ENCODE measurements around the gene RAPGEF3. TPM values are rescaled to one million over a fixed set of nuclear protein-coding genes. Genes with fewer than 3 reads are reported as not detected.

Gene RAPGEF3
- total RNA-seq, 1 experiment from 2014 or later, result 8.2 TPM

DNA sequence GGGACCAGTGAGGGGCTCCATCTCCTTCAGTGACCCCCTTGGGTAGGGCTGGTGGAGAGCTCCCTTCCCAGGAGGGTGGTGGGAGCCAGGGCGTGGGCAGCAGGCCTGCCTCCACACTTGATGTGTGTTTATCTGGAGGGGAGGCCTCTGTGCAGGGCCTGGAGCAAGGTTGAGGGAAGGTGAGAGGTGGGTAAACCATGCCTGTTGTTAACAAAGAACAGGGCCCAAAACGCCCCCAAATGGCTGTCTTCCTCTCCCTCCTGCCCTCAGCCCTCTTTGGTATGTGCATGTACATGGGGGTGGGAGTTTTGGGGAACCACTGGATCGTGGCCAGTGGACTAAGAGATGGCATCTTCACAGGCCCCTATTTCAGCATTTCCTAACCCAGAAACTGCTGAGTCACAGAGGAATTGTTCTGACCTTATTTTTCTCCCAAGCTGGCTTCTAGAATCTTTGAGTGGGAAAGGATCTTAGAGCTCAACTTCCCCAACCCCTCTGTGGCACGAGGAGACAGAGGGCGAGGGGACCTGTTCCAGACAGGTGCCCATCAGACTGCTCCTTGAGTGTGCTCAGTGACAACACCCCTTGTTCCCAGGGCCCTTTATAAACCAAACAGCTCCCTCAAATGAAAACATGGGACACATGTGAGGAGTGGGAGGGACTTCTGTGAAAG lies 17.9 kb upstream of the RAPGEF3 start:
- H3K4me1 Mint-ChIP-seq (ENCODE audit: low read depth, unreplicated experiment), result peaks cover 9% of the 10 kb centered on the region
- CTCF ChIA-PET, result interaction anchor here (5.0 kb wide), 1 partner anchor 34 kb away, joined by 21 read pairs; no protein-coding TSS in a partner anchor
- H3K36me3 Mint-ChIP-seq (ENCODE audit: insufficient read depth, unreplicated experiment), result peaks cover 29% of the 10 kb centered on the region
- TF ChIP-seq, protein P1, sequence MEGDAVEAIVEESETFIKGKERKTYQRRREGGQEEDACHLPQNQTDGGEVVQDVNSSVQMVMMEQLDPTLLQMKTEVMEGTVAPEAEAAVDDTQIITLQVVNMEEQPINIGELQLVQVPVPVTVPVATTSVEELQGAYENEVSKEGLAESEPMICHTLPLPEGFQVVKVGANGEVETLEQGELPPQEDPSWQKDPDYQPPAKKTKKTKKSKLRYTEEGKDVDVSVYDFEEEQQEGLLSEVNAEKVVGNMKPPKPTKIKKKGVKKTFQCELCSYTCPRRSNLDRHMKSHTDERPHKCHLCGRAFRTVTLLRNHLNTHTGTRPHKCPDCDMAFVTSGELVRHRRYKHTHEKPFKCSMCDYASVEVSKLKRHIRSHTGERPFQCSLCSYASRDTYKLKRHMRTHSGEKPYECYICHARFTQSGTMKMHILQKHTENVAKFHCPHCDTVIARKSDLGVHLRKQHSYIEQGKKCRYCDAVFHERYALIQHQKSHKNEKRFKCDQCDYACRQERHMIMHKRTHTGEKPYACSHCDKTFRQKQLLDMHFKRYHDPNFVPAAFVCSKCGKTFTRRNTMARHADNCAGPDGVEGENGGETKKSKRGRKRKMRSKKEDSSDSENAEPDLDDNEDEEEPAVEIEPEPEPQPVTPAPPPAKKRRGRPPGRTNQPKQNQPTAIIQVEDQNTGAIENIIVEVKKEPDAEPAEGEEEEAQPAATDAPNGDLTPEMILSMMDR (IDR thresholded peaks at IDR 0.05; ENCODE audit: unreplicated experiment), result no peak
- no peaks in the 10 kb centered on the region for H3K27me3 Mint-ChIP-seq (ENCODE audit: unreplicated experiment)
- H3K27ac Mint-ChIP-seq (ENCODE audit: unreplicated experiment), result no peak overlapping the region
- no peak overlapping the region for H3K4me3 Mint-ChIP-seq (ENCODE audit: low read depth, unreplicated experiment)
- BruUV-seq (replicated peaks), result no TSS peak
- intact Hi-C loops (cut with micrococcal nuclease; ENCODE audit: unreplicated experiment), result loop anchor here (5.0 kb wide), 1 partner anchor 61 kb away; no protein-coding TSS in a partner anchor
- H3K9me3 Mint-ChIP-seq (ENCODE audit: low read depth, unreplicated experiment), result no peaks in the 10 kb centered on the region
- DNase-seq, result no peak

DNA sequence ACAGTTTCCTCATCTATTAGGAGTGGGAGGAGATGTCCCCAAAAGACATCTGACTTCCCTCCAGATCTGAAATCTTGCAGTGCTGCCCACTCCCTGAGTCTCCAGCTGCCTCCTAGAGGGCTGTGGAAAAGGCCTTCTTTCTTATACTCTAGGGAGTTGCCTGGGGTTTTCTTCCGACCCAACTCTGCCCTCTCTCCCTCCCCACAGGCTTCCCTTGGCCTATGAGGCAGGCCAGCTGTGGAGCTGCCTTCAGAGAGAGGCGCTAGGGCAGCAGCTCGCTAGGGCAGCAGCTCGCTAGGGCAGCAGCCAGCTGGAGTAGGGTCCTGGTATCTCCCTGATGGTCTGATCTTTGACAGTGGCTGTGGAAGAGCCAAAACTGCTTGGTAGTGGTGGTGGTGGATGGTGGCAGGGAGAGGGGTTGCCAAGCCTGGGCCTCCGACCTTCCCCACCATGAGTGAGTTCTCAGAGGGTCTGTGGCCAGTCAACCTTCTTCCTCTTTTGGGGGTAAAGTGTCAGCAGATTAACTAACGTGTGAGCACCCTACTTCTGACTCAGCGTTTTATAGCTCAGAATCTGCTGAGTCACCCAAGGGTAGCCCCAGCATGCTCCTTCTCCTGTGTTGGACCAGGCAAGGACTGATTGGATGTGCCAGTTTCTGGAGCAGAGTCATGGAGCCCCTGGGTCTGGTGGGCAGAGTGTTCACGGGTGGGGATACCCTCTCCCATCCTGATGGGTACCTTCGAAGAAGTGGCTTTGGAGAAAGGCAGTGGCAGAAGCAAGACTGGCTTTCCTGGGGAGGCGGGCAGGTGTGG lies 16.6 kb upstream of the RAPGEF3 start:
- no peak for DNase-seq
- TF ChIP-seq, protein P1 (IDR thresholded peaks at IDR 0.05; ENCODE audit: unreplicated experiment), result no peak
- no peaks in the 10 kb centered on the region for H3K9me3 Mint-ChIP-seq (ENCODE audit: low read depth, unreplicated experiment)
- H3K4me3 Mint-ChIP-seq (ENCODE audit: low read depth, unreplicated experiment), result no peak overlapping the region
- CTCF ChIA-PET, result interaction anchor here (1.0 to 5.0 kb wide), 3 partner anchors 8 to 33 kb away, joined by 3 to 21 read pairs (median 4); partner anchors contain the start of gene RAPGEF3
- intact Hi-C loops (cut with micrococcal nuclease; ENCODE audit: unreplicated experiment), result loop anchor here (5.0 kb wide), 1 partner anchor 62 kb away; no protein-coding TSS in a partner anchor
- H3K36me3 Mint-ChIP-seq (ENCODE audit: insufficient read depth, unreplicated experiment), result peaks cover 27% of the 10 kb centered on the region
- H3K27me3 Mint-ChIP-seq (ENCODE audit: unreplicated experiment), result no peaks in the 10 kb centered on the region
- no TSS peak for BruUV-seq (replicated peaks)
- peaks cover 9% of the 10 kb centered on the region for H3K4me1 Mint-ChIP-seq (ENCODE audit: low read depth, unreplicated experiment)
- H3K27ac Mint-ChIP-seq (ENCODE audit: unreplicated experiment), result no peak overlapping the region

DNA sequence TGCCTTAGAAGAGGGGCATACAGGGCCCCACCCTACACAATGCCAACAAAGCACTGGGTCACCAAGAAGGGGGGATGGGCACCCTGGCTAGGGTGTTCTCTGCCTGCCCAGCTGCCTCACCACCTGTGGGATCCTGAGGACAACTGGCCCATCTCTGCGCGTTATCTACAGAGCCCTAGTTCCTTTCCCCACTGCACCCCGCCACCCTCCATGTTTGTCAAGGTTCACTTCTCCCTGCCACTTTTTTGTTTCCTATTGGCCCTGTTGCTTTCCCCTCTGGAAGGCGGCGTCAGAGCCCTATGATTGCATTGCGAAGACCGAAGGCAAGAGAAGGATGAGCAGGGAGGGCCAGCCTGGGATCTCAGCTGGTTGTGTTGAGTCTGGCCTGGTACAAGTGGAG lies 16.0 kb upstream of the RAPGEF3 start:
- no peaks in the 10 kb centered on the region for H3K27me3 Mint-ChIP-seq (ENCODE audit: unreplicated experiment)
- TF ChIP-seq, protein P1 (IDR thresholded peaks at IDR 0.05; ENCODE audit: unreplicated experiment), result no peak
- TSS peak; percentile 49 for BruUV-seq (replicated peaks)
- no peaks in the 10 kb centered on the region for H3K9me3 Mint-ChIP-seq (ENCODE audit: low read depth, unreplicated experiment)
- CTCF ChIA-PET, result interaction anchor here (1.5 to 5.0 kb wide), 2 partner anchors 8 to 32 kb away, joined by 4 to 21 read pairs; no protein-coding TSS in a partner anchor
- intact Hi-C loops (cut with micrococcal nuclease; ENCODE audit: unreplicated experiment), result loop anchor here (5.0 kb wide), 1 partner anchor 63 kb away; no protein-coding TSS in a partner anchor
- no peak overlapping the region for H3K27ac Mint-ChIP-seq (ENCODE audit: unreplicated experiment)
- peaks cover 27% of the 10 kb centered on the region for H3K36me3 Mint-ChIP-seq (ENCODE audit: insufficient read depth, unreplicated experiment)
- H3K4me1 Mint-ChIP-seq (ENCODE audit: low read depth, unreplicated experiment), result peaks cover 9% of the 10 kb centered on the region
- no peak for DNase-seq
- no peak overlapping the region for H3K4me3 Mint-ChIP-seq (ENCODE audit: low read depth, unreplicated experiment)

DNA sequence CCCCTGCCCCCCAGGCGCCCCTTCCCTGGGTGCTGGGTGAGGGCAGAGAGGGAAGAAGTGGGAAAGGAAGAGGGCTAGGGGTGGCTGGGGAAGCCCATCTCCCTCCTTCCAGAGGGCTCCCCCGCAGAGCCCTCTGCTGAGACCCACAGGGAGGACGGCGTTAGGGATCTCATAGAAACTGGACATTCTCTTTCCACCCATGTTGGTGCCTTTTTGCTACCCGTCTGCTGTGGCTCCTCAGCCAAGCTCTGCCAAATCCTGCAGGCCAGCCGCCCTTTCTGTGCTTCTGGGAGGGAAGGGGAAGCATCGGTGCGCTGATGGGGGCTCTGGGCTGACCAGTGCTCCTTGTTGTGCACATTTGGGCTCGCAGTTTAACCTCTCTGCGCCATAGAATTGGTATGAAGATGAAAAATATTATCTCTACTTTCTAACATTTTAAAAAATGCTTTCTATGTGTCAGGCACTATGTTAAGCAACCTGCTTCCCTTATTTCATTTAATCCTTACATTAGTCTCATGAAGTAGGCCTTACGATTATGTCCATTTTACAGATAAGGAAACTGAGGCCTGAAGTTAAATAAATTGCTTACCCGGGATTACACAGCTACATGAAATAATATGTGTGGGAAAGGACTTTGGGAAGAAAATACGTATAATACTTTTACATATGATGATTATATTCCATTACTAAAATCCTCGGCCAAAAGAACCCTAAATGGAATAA lies 15.3 kb upstream of the RAPGEF3 start:
- BruUV-seq (replicated peaks), result no TSS peak
- TF ChIP-seq, protein P1 (IDR thresholded peaks at IDR 0.05; ENCODE audit: unreplicated experiment), result no peak
- no peak for DNase-seq
- Mint-ChIP-seq H3K4me3 (ENCODE audit: low read depth, unreplicated experiment) (peak overlapping the region; percentile 86), H3K27me3 (ENCODE audit: unreplicated experiment) (no peaks in the 10 kb centered on the region), H3K36me3 (ENCODE audit: insufficient read depth, unreplicated experiment) (peaks cover 23% of the 10 kb centered on the region), H3K27ac (ENCODE audit: unreplicated experiment) (no peak overlapping the region), H3K9me3 (ENCODE audit: low read depth, unreplicated experiment) (no peaks in the 10 kb centered on the region), H3K4me1 (ENCODE audit: low read depth, unreplicated experiment) (peaks cover 9% of the 10 kb centered on the region)
- intact Hi-C loops (cut with micrococcal nuclease; ENCODE audit: unreplicated experiment), result no loop called here
- CTCF ChIA-PET, result interaction anchor here (1.1 kb wide), 1 partner anchor 65 kb away, joined by 3 read pairs; no protein-coding TSS in a partner anchor
